SK-N-SH (cell line): ENCODE measurements around the gene BAG3. TPM values are rescaled to one million over a fixed set of nuclear protein-coding genes. Genes with fewer than 3 reads are reported as not detected.

ENCODE experiments used
- CTCF ChIA-PET: fragments of 300-600, 350-600 bp; formaldehyde crosslinking; extraction: SDS; loops from one replicate; lab custom pipeline; 2021; lab: Yijun Ruan, JAX
- POLR2A ChIA-PET: fragments of 350-600 bp; sonication (Branson Sonifier 250); formaldehyde crosslinking; extraction: SDS; loops from one replicate; lab custom pipeline; 2020; ENCODE audit warnings: antibody characterized with exemption, inconsistent platforms; lab: Yijun Ruan, JAX
- DNase-seq: peaks from one replicate; pipeline ENCODE4 v3.0.0; 2012
- H2AFZ ChIP-seq: fragments of 200-600 bp; sonication (generic); 2 replicates; pipeline ENCODE4 v1.8.1; 2016; ENCODE audit warnings: antibody characterized with exemption, mild to moderate bottlenecking, low read depth
- H3F3A ChIP-seq: fragments of 200-600 bp; sonication (generic); replicated peaks from 2 replicates; pipeline ENCODE3; 2016; ENCODE audit warnings: antibody characterized with exemption, mild to moderate bottlenecking; ENCODE audit not compliant: insufficient read depth
- H3K27ac ChIP-seq, 2 experiments: fragments of 200-500 bp in 1 of 2; fragments of 200-600 bp in 1 of 2; sonication (Bioruptor generic) in 1 of 2; sonication (generic), shearing (Covaris generic) in 1 of 2; 2 replicates each; pipeline versions ENCODE4 v1.5.1 to v1.6.1; 2014 to 2016; ENCODE audit warnings: low read depth in 2 of 2, inconsistent platforms in 1 of 2, low read length in 1 of 2, mild to moderate bottlenecking in 1 of 2, mixed read lengths in 1 of 2
- H3K27me3 ChIP-seq: fragments of 200-600 bp; sonication (generic), shearing (Covaris generic); 2 replicates; pipeline ENCODE4 v1.6.1; 2016; ENCODE audit warnings: mixed run types; ENCODE audit not compliant: insufficient read depth
- H3K36me3 ChIP-seq, 2 experiments: fragments of 200-500 bp in 1 of 2; fragments of 200-600 bp in 1 of 2; sonication (Bioruptor generic) in 1 of 2; sonication (generic) in 1 of 2; replicated peaks in 1 of 2; 2 replicates each; pipeline versions ENCODE3 to v1.5.1; 2014 to 2016; ENCODE audit warnings: low read length in 1 of 2, mild to moderate bottlenecking in 1 of 2; ENCODE audit not compliant: insufficient read depth in 2 of 2, control insufficient read depth in 1 of 2
- H3K4me1 ChIP-seq, 2 experiments: fragments of 200-500 bp in 1 of 2; fragments of 200-600 bp in 1 of 2; sonication (Bioruptor generic) in 1 of 2; sonication (generic), shearing (Covaris generic) in 1 of 2; 2 replicates each; pipeline versions ENCODE4 v1.5.1 to v1.6.1; 2014 to 2016; ENCODE audit warnings: low read depth in 1 of 2, low read length in 1 of 2, mixed run types in 1 of 2; ENCODE audit not compliant: insufficient read depth in 2 of 2, control insufficient read depth in 1 of 2
- H3K4me2 ChIP-seq: fragments of 200-600 bp; sonication (generic), shearing (Covaris generic); 2 replicates; pipeline ENCODE4 v1.6.1; 2017; ENCODE audit warnings: mixed run types
- H3K4me3 ChIP-seq, 2 experiments: fragments of 200-500 bp in 1 of 2; fragments of 200-600 bp in 1 of 2; sonication (Bioruptor generic) in 1 of 2; sonication (generic), shearing (Covaris generic) in 1 of 2; 2 replicates each; pipeline versions ENCODE4 v1.5.1 to v1.8.1; 2014 to 2016; ENCODE audit warnings: low read depth in 2 of 2, inconsistent platforms in 1 of 2, low read length in 1 of 2, mild to moderate bottlenecking in 1 of 2, mixed read lengths in 1 of 2, moderate library complexity in 1 of 2
- H3K79me2 ChIP-seq: fragments of 200-600 bp; sonication (generic); 2 replicates; pipeline ENCODE4 v1.8.1; 2017; ENCODE audit warnings: mild to moderate bottlenecking; ENCODE audit not compliant: insufficient read depth
- H3K9ac ChIP-seq: fragments of 200-600 bp; sonication (generic); 2 replicates; pipeline ENCODE4 v1.6.1; 2017; ENCODE audit warnings: mixed run types
- H3K9me2 ChIP-seq: fragments of 200-600 bp; sonication (generic); 2 replicates; pipeline ENCODE4 v1.6.1; 2017; ENCODE audit warnings: mixed run types
- H3K9me3 ChIP-seq: fragments of 200-600 bp; sonication (generic); 2 replicates; pipeline ENCODE4 v1.6.1; 2017; ENCODE audit warnings: mixed run types, mild to moderate bottlenecking, moderate library complexity
- H4K20me1 ChIP-seq: fragments of 200-600 bp; sonication (generic); 2 replicates; pipeline ENCODE4 v1.6.1; 2017; ENCODE audit warnings: mild to moderate bottlenecking, mixed run types; ENCODE audit not compliant: insufficient read depth
- CHD2 ChIP-seq: fragments of 150-350 bp; IDR thresholded peaks from 2 replicates; pipeline ENCODE4 v1.6.1; 2018; ENCODE audit warnings: low read length; ENCODE audit not compliant: partially characterized antibody
- CTCF ChIP-seq: fragments of 200-600 bp; sonication (generic); IDR thresholded peaks from 2 replicates; pipeline ENCODE4 v1.6.1; 2017; ENCODE audit warnings: antibody characterized with exemption, mild to moderate bottlenecking, moderate library complexity
- EP300 ChIP-seq, 2 experiments: IDR thresholded peaks; 2 replicates each; pipeline versions ENCODE4 v1.4.0 to v1.6.1; 2012; ENCODE audit warnings: borderline replicate concordance in 1 of 2, low read depth in 1 of 2, low read length in 1 of 2
- EZH2phosphoT487 ChIP-seq: fragments of 200-600 bp; sonication (generic); IDR thresholded peaks from 2 replicates; pipeline ENCODE4 v1.6.1; 2017; ENCODE audit warnings: low read depth, mixed run types, mild to moderate bottlenecking, antibody characterized with exemption, moderate library complexity, borderline replicate concordance
- GABPA ChIP-seq: IDR thresholded peaks from 2 replicates; pipeline ENCODE4 v1.4.0; 2012; ENCODE audit warnings: low read depth, mild to moderate bottlenecking
- IRF3 ChIP-seq: fragments of 150-350 bp; IDR thresholded peaks from 2 replicates; pipeline ENCODE4 v1.6.1; 2016; ENCODE audit warnings: mild to moderate bottlenecking, low read depth, low read length
- MXI1 ChIP-seq: IDR thresholded peaks from 2 replicates; pipeline ENCODE4 v1.6.1; 2012; ENCODE audit warnings: mild to moderate bottlenecking, low read depth, low read length, improper control_type of control experiment
- NRF1 ChIP-seq: IDR thresholded peaks from 2 replicates; pipeline ENCODE4 v1.6.1; 2012; ENCODE audit warnings: low read depth, mild to moderate bottlenecking, low read length
- PBX3 ChIP-seq: IDR thresholded peaks from 2 replicates; pipeline ENCODE4; 2012
- RAD21 ChIP-seq: IDR thresholded peaks from 2 replicates; pipeline ENCODE4 v1.6.1; 2012; ENCODE audit warnings: mild to moderate bottlenecking, low read length
- RCOR1 ChIP-seq: fragments of 150-350 bp; IDR thresholded peaks from 2 replicates; pipeline ENCODE4 v1.6.1; 2017; ENCODE audit warnings: antibody characterized with exemption, low read length
- REST ChIP-seq: IDR thresholded peaks from 2 replicates; pipeline ENCODE4 v1.6.1; 2012; ENCODE audit warnings: mild to moderate bottlenecking, low read depth, low read length, moderate library complexity
- RFX5 ChIP-seq: IDR thresholded peaks from 2 replicates; pipeline ENCODE4 v1.6.1; 2012; ENCODE audit warnings: mild to moderate bottlenecking, improper control_type of control experiment, low read length
- RXRA ChIP-seq: IDR thresholded peaks from 2 replicates; pipeline ENCODE4 v1.4.0; 2012; ENCODE audit warnings: low read depth, mild to moderate bottlenecking, borderline replicate concordance
- SMC3 ChIP-seq: IDR thresholded peaks from 2 replicates; pipeline ENCODE4 v1.6.1; 2012; ENCODE audit warnings: low read depth, low read length, improper control_type of control experiment
- TEAD4 ChIP-seq: IDR thresholded peaks from 2 replicates; pipeline ENCODE4 v1.4.0; 2012; ENCODE audit warnings: mild to moderate bottlenecking, borderline replicate concordance; ENCODE audit not compliant: insufficient read depth
- YY1 ChIP-seq: IDR thresholded peaks from 2 replicates; pipeline ENCODE4 v1.4.0; 2012; ENCODE audit warnings: low read depth, mild to moderate bottlenecking
- WGBS: methylation state at CpG from one replicate; pipeline ENCODE4 v1.1.6; 2017; ENCODE audit warnings: low lambda C conversion rate; 5-methylcytosine and 5-hydroxymethylcytosine counted together
- polyA plus RNA-seq, 3 experiments: library from polyadenylated mRNA; depleted of rRNA; stranded (reverse); fragments of >200 nt; gene quantifications; 2 replicates each; pipeline ENCODE4 v1.2.3, GENCODE V29; 2012
- TF ChIP-seq, protein P1 (sequence below): fragments of 150-350 bp; IDR thresholded peaks from 2 replicates; pipeline ENCODE4 v1.6.1; 2017; ENCODE audit warnings: antibody characterized with exemption, low read length, low read depth, borderline replicate concordance

BAG3 gene
- polyA plus RNA-seq, 1 of the 3 experiments (the other 2 are of a cell fraction): 9.2 TPM

- no peak overlapping the region for H3K4me2 ChIP-seq
These were observed 10.2 kb upstream of the BAG3 start for GRCh38 chr10:119640875-119641526.

More at GRCh38 chr10:119640875-119641526, 10.2 kb upstream of the BAG3 start:
- no peaks in the 10 kb centered on the region for H3K9me2 ChIP-seq
- H3K4me1 ChIP-seq: no peaks in the 10 kb centered on the region
- no peak overlapping the region for H2AFZ ChIP-seq
- H4K20me1 ChIP-seq: no peaks in the 10 kb centered on the region
- ChIA-PET CTCF (no interaction called here), POLR2A (no interaction called here)
- no peaks in the 10 kb centered on the region for H3F3A ChIP-seq
- H3K9ac ChIP-seq: no peak overlapping the region
- no peaks in the 10 kb centered on the region for H3K9me3 ChIP-seq
- DNase-seq: no peak
- H3K79me2 ChIP-seq: no peaks in the 10 kb centered on the region
- 82% methylated on average over 8 of the region's 8 CpGs for WGBS
- H3K4me3 ChIP-seq: no peak overlapping the region
- no peaks in the 10 kb centered on the region for H3K27me3 ChIP-seq
- H3K36me3 ChIP-seq: no peaks in the 10 kb centered on the region
- no peak for TF ChIP-seq YY1
- no peak for TF ChIP-seq RXRA
- no peak for TF ChIP-seq MXI1
- no peak for TF ChIP-seq PBX3
- TF ChIP-seq RCOR1: no peak
- TF ChIP-seq RAD21: no peak
- TF ChIP-seq REST: no peak
- TF ChIP-seq CTCF: no peak
- TF ChIP-seq EP300 (IDR thresholded peaks at IDR 0.05; ENCODE audit: borderline replicate concordance in 1 of 2, low read depth in 1 of 2, low read length in 1 of 2): no peak
- TF ChIP-seq SMC3: no peak
- TF ChIP-seq, protein P1, sequence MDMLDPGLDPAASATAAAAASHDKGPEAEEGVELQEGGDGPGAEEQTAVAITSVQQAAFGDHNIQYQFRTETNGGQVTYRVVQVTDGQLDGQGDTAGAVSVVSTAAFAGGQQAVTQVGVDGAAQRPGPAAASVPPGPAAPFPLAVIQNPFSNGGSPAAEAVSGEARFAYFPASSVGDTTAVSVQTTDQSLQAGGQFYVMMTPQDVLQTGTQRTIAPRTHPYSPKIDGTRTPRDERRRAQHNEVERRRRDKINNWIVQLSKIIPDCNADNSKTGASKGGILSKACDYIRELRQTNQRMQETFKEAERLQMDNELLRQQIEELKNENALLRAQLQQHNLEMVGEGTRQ: no peak
- no peak for TF ChIP-seq TEAD4
- TF ChIP-seq IRF3: no peak
- no peak for TF ChIP-seq EZH2phosphoT487
- TF ChIP-seq RFX5: no peak
- TF ChIP-seq CHD2: no peak
- no peak for TF ChIP-seq NRF1
- TF ChIP-seq GABPA: no peak
- H3K27ac ChIP-seq: no peak overlapping the region
